Measurements from ENCODE around the gene LBP. TPM values are rescaled to one million over a fixed set of nuclear protein-coding genes. Genes with fewer than 3 reads are reported as not detected.
"Not testable (repeated sequence)": the region's sequence is repeated elsewhere in the genome, so short reads cannot be mapped to it uniquely, and the experiment has no call there.

LBP gene
- total RNA-seq, 4 donors from 2014 or later = 1.4 to 17.9 (median 6.5) TPM

DNA sequence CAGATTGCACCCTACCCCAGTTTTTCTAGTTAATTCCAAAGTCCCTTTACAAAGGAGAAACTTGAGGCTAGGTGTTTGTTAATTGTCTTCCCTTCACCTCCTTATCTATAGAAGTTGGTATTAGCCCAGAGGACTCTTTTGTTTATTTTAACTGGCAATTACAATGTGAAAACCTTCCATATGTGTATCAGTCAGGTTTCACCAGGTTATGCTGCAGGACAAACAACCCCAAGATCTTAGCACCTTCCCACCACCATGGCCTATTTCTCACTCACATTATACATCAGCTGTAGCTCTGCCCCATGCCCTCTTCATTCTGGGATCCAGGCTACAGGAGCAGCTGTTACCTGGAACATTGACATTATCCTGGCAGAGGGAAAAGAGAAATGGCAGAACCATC is 57.7 kb downstream of the LBP start:
- in situ Hi-C loops (cut with MboI; ENCODE audit: low sequenced_read_pairs in 4 of 4) = no loop called here

DNA sequence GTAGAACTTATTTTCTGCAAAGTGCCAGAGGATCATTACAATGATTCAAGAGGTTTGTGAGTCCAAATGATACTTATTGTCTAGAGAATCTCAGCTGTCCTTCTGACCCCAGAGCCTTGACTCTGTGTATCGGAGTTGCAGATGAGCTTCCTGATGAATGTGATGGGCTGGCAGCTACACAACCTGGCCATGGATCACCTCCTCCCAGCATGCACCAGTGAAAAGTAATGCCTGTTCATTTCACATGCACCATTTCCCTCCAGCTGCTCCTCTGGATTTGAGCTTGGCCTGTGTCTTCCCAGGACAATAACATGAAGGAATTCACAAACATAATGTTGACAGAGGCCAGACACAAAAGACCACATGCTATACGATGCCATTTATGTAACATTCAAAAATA is 58.9 kb downstream of the LBP start:
- Histone ChIP-seq H3K36me3 (no peaks in the 10 kb centered on the region), H3K27ac (no peak overlapping the region), H3K9me3 (no peaks in the 10 kb centered on the region), H3K4me3 (no peak overlapping the region), H3K4me1 (no peaks in the 10 kb centered on the region), H3K27me3 (no peaks in the 10 kb centered on the region)
- no peak for TF ChIP-seq POLR2A (IDR thresholded peaks at IDR 0.05)
- TF ChIP-seq, protein P1, sequence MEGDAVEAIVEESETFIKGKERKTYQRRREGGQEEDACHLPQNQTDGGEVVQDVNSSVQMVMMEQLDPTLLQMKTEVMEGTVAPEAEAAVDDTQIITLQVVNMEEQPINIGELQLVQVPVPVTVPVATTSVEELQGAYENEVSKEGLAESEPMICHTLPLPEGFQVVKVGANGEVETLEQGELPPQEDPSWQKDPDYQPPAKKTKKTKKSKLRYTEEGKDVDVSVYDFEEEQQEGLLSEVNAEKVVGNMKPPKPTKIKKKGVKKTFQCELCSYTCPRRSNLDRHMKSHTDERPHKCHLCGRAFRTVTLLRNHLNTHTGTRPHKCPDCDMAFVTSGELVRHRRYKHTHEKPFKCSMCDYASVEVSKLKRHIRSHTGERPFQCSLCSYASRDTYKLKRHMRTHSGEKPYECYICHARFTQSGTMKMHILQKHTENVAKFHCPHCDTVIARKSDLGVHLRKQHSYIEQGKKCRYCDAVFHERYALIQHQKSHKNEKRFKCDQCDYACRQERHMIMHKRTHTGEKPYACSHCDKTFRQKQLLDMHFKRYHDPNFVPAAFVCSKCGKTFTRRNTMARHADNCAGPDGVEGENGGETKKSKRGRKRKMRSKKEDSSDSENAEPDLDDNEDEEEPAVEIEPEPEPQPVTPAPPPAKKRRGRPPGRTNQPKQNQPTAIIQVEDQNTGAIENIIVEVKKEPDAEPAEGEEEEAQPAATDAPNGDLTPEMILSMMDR (IDR thresholded peaks at IDR 0.05 in 4 of 5, conservative IDR thresholded peaks at IDR 0.05 in 1 of 5) = no peak
- intact Hi-C loops (cut with DNase I; ENCODE audit: low total_unique reads) = no loop called here
- DNase-seq (no peak), ATAC-seq (no peak)
- in situ Hi-C loops (cut with MboI; ENCODE audit: low sequenced_read_pairs in 4 of 4) = no loop called here

More for the DNA sequence above, 57.7 kb downstream of the LBP start:
- no peak for DNase-seq
- ATAC-seq = no peak
- Histone ChIP-seq H3K4me3 (no peak overlapping the region), H3K27me3 (no peaks in the 10 kb centered on the region), H3K36me3 (no peaks in the 10 kb centered on the region), H3K9me3 (no peaks in the 10 kb centered on the region), H3K4me1 (no peaks in the 10 kb centered on the region), H3K27ac (no peak overlapping the region)
- intact Hi-C loops (cut with DNase I; ENCODE audit: low total_unique reads) = no loop called here
- no peak for TF ChIP-seq POLR2A (IDR thresholded peaks at IDR 0.05)
- TF ChIP-seq, protein P1 (IDR thresholded peaks at IDR 0.05 in 4 of 5, conservative IDR thresholded peaks at IDR 0.05 in 1 of 5) = no peak

GRCh38 chr20:38406476-38406875 is 60.2 kb downstream of the LBP start:
- TF ChIP-seq POLR2A (IDR thresholded peaks at IDR 0.05) = no peak
- TF ChIP-seq, protein P1 (IDR thresholded peaks at IDR 0.05 in 4 of 5, conservative IDR thresholded peaks at IDR 0.05 in 1 of 5) = no peak
- Histone ChIP-seq H3K36me3 (peaks cover 0 to 4% of the 10 kb centered on the region in 2 donors), H3K27ac (no peak overlapping the region), H3K27me3 (no peaks in the 10 kb centered on the region), H3K4me3 (no peak overlapping the region), H3K4me1 (no peaks in the 10 kb centered on the region), H3K9me3 (no peaks in the 10 kb centered on the region)
- ATAC-seq = no peak
- in situ Hi-C loops (cut with MboI; ENCODE audit: low sequenced_read_pairs in 4 of 4) (no loop called here), intact Hi-C loops (cut with DNase I; ENCODE audit: low total_unique reads) (no loop called here)
- no peak for DNase-seq

GRCh38 chr20:38407321-38407720 is 61.0 kb downstream of the LBP start:
- H3K27me3 ChIP-seq = no peaks in the 10 kb centered on the region
- peaks cover 0 to 11% of the 10 kb centered on the region in 2 donors for H3K36me3 ChIP-seq
- H3K27ac ChIP-seq = no peak overlapping the region
- in situ Hi-C loops (cut with MboI; ENCODE audit: low sequenced_read_pairs in 4 of 4) (no loop called here), intact Hi-C loops (cut with DNase I; ENCODE audit: low total_unique reads) (no loop called here)
- ATAC-seq (no peak), DNase-seq (no peak)
- no peaks in the 10 kb centered on the region for H3K4me1 ChIP-seq
- no peaks in the 10 kb centered on the region for H3K9me3 ChIP-seq
- TF ChIP-seq, protein P1 (IDR thresholded peaks at IDR 0.05 in 4 of 5, conservative IDR thresholded peaks at IDR 0.05 in 1 of 5) = no peak
- TF ChIP-seq POLR2A (IDR thresholded peaks at IDR 0.05) = no peak
- no peak overlapping the region for H3K4me3 ChIP-seq

DNA sequence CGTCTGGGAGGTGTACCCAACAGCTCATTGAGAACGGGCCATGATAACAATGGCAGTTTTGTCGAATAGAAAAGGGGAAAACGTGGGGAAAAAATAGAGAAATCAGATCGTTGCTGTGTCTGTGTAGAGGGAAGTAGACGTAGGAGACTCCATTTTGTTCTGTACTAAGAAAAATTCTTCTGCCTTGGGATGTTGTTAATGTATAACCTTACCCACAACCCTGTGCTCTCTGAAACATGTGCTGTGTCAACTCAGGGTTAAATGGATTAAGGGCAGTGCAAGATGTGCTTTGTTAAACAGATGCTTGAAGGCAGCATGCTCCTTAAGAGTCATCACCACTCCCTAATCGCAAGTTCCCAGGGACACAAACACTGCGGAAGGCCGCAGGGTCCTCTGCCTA is 61.5 kb downstream of the LBP start:
- ATAC-seq; in situ Hi-C loops (cut with MboI; ENCODE audit: low sequenced_read_pairs in 4 of 4); H3K9me3 ChIP-seq; H3K27me3 ChIP-seq; H3K4me3 ChIP-seq; DNase-seq; intact Hi-C loops (cut with DNase I; ENCODE audit: low total_unique reads); H3K27ac ChIP-seq; H3K4me1 ChIP-seq: not testable (repeated sequence)
- peaks cover 0 to 16% of the 10 kb centered on the region in 2 donors for H3K36me3 ChIP-seq

Measured in gastrocnemius medialis (tissue), 4 donors.